Measurements from ENCODE around the gene CENATAC.

The CENATAC gene

DNA sequence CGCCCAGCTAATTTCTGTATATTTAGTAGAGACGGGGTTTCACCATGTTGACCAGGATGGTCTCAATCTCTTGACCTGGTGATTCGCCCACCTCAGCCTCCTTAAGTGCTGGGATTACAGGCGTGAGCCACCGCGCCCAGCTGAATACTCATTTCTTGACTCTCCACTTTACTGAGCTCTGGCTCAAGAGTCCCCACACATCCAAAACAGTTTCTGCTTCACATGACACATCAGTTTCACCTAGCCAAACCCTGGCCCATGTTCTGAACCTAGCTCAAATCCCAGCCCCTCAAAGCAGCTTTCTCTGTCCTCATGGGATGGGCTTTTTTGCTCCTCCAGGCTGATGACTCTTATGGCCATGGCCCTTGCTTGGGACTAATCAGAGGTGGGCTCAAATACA is 49.3 kb downstream of the CENATAC start:
- ChIA-PET POLR2A (interaction anchor here (0.5 to 1.7 kb wide), 3 partner anchors 9 to 332 kb away, joined by 5 read pairs; partner anchors contain the start of gene HYOU1), CTCF (interaction anchor here (0.9 to 5.6 kb wide), 7 partner anchors 10 to 275 kb away, joined by 3 to 47 read pairs (median 4); partner anchors contain the start of genes HYOU1, SLC37A4 and VPS11)
- TF ChIP-seq, protein P1, sequence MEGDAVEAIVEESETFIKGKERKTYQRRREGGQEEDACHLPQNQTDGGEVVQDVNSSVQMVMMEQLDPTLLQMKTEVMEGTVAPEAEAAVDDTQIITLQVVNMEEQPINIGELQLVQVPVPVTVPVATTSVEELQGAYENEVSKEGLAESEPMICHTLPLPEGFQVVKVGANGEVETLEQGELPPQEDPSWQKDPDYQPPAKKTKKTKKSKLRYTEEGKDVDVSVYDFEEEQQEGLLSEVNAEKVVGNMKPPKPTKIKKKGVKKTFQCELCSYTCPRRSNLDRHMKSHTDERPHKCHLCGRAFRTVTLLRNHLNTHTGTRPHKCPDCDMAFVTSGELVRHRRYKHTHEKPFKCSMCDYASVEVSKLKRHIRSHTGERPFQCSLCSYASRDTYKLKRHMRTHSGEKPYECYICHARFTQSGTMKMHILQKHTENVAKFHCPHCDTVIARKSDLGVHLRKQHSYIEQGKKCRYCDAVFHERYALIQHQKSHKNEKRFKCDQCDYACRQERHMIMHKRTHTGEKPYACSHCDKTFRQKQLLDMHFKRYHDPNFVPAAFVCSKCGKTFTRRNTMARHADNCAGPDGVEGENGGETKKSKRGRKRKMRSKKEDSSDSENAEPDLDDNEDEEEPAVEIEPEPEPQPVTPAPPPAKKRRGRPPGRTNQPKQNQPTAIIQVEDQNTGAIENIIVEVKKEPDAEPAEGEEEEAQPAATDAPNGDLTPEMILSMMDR (IDR thresholded peaks at IDR 0.05; ENCODE audit: control extremely low read depth, extremely low read depth, low read depth, missing control alignments), result no peak
- no peak for DNase-seq (ENCODE audit: extremely low spot score)

DNA sequence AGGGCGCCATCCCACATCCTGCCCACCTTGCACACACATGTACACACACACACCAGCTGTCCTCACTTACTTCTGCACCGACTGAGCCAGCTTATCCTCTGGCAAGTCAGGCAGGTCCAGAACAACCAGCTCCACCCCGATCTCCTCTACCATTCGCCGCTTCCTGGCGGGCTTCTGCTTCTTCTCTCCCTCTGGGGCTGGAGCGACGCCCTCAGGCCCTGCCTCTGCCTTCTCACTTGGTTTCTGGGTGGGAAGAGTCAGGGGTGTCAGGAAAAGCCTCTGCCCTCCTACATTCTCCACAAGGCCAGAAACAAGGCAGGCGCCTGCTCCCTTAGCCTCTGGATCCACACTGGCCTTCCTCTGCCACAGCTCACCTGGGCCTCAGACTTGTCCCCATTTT is 50.7 kb downstream of the CENATAC start:
- POLR2A ChIA-PET, result interaction anchor here (0.6 to 0.9 kb wide), 2 partner anchors 8 to 19 kb away, joined by 3 read pairs; partner anchors contain the start of gene VPS11
- CTCF ChIA-PET, result interaction anchor here (1.2 to 2.4 kb wide), 5 partner anchors 9 to 30 kb away, joined by 3 to 10 read pairs (median 4); partner anchors contain the start of genes HYOU1 and VPS11
- DNase-seq (ENCODE audit: extremely low spot score), result no peak

DNA sequence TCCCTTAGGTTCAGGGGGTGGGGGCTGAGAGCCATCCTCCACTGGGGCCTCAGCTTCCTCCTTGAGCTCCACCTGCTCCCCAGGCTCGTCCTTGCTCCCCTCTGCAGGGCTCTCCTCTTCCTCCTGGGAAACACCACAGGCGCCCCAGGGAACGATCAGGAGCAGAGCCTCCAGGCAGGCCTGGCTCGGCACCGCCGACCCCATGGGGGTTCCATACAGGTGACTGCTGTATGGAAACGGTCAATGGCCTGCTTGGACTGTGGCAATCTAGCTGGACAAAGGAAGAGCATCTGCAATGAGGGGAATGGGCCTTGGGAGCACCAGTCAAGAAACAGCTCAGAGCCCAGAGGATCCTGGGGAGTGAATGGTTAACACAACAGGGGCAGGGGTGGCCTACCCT is 51.1 kb downstream of the CENATAC start:
- TF ChIP-seq, protein P1 (IDR thresholded peaks at IDR 0.05; ENCODE audit: control extremely low read depth, extremely low read depth, low read depth, missing control alignments), result no peak
- DNase-seq (ENCODE audit: extremely low spot score), result no peak
- CTCF ChIA-PET, result interaction anchor here (1.2 to 2.4 kb wide), 4 partner anchors 13 to 29 kb away, joined by 3 to 9 read pairs (median 4); partner anchors contain the start of gene VPS11
- POLR2A ChIA-PET, result interaction anchor here (0.6 kb wide), 1 partner anchor 18 kb away, joined by 3 read pairs; the partner anchor contains the start of gene VPS11

More for the DNA sequence above, 50.7 kb downstream of the CENATAC start:
- TF ChIP-seq, protein P1 (IDR thresholded peaks at IDR 0.05; ENCODE audit: control extremely low read depth, extremely low read depth, low read depth, missing control alignments), result no peak

DNA sequence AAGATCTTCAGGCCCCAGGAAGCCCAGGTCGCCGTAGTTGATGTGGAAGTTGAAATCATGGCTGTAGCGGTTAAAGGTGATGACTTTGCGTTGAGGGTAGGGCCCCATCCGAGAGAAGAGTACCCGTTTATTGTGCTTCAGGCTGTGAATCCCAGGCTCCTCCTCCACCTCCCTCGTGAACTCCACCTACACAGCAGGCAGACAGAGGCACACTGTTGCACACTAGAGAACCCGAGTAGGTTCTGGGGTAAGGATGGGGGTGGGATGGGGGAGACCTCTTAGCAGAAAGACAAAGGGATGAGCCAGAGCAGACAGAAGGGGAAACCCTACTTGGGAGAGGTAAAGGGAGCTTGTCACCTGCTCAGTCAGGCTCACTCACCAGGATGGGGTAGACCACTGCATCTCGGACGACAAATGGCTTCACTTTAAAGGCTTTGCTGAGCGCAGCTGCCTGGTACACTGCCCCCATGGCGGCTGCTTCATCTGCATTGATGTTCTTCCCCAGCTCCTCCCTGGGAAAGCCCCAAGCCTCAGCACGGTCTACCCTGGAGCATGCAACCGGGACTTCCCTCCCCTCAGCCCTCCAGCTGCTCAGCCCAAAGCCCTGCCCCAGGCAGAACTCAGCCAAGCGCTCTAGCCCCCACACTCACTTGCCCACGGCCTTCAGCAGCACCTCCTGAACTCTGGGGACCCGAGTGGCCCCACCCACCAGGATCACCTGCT is 53.7 kb downstream of the CENATAC start:
- POLR2A ChIA-PET, result interaction anchor here (0.6 to 0.9 kb wide), 3 partner anchors 43 to 359 kb away, joined by 3 to 4 read pairs (median 3); a partner anchor contains a TSS
- CTCF ChIA-PET, result interaction anchor here (0.8 to 2.0 kb wide), 7 partner anchors 8 to 272 kb away, joined by 3 to 11 read pairs (median 6); no protein-coding TSS in a partner anchor
- TF ChIP-seq, protein P1 (IDR thresholded peaks at IDR 0.05; ENCODE audit: control extremely low read depth, extremely low read depth, low read depth, missing control alignments), result no peak
- peak; percentile 79 for DNase-seq (ENCODE audit: extremely low spot score)

DNA sequence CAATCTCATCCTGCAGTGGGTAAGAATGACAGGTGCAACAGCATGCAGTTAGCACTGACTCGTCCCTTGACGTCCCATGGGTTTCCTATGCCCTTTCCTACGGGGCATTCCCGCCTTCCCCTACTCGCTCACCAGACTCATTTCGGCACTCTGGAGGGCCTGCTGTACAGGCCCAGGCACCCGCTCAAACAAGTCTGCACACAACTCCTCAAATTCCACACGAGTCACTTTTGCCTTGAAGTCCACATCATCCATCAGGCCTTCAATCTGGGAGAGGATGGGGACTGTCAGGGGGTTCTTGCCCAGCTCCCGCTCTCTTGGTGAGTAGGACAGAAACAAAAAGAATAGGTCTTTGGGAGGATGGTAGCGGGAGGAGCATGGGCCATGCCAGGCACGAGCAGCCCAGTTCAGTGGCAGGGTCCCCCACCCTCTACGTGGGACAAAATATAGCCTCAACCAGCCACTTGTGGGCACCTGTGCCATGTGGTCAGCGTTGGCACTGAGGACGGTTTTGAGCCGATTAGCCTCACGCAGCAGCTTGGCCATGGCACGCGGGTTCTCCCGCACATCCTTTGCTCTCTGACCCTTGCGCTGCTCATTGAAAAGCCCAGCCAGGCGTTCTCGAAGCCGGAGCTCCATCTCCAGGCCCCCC is 54.4 kb downstream of the CENATAC start:
- ChIA-PET CTCF (interaction anchor here (1.5 to 2.0 kb wide), 6 partner anchors 10 to 271 kb away, joined by 3 to 11 read pairs (median 6); partner anchors contain the start of gene VPS11), POLR2A (interaction anchor here (0.6 to 1.1 kb wide), 3 partner anchors 25 to 360 kb away, joined by 3 to 4 read pairs (median 3); no protein-coding TSS in a partner anchor)
- TF ChIP-seq, protein P1 (IDR thresholded peaks at IDR 0.05; ENCODE audit: control extremely low read depth, extremely low read depth, low read depth, missing control alignments), result no peak
- no peak for DNase-seq (ENCODE audit: extremely low spot score)

DNA sequence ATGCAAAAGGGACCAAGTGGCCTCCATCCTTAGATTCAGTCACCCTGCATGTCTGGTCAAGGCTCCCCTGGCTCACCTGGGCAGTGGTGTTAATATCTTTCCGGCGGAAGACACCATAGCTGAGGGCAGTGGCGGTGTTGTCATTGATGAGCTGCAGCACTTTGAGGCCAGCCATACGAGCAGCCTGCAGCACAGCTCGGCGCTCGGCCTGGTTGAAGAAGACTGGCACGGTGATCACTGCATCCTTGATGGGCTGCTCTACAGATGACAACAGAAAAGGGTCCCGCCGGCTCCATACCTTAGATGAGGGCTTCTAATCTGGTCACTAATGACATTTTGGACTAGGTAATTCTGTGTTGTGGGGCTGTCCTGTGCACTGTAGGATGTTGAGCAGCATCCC is 56.5 kb downstream of the CENATAC start:
- CTCF ChIA-PET, result interaction anchor here (1.5 to 4.4 kb wide), 2 partner anchors 12 to 23 kb away, joined by 4 to 39 read pairs; partner anchors contain the start of gene VPS11

More for the DNA sequence above, 56.5 kb downstream of the CENATAC start:
- POLR2A ChIA-PET, result interaction anchor here (2.0 kb wide), 1 partner anchor 35 kb away, joined by 6 read pairs; the partner anchor contains the start of gene TRAPPC4
- no peak for DNase-seq (ENCODE audit: extremely low spot score)
- TF ChIP-seq, protein P1 (IDR thresholded peaks at IDR 0.05; ENCODE audit: control extremely low read depth, extremely low read depth, low read depth, missing control alignments), result no peak
